ENCODE results near the gene AGAP1. TPM values are rescaled to one million over a fixed set of nuclear protein-coding genes. Genes with fewer than 3 reads are reported as not detected.

Gene AGAP1
- total RNA-seq, 1 experiment from 2014 or later, result 56.4 TPM

DNA sequence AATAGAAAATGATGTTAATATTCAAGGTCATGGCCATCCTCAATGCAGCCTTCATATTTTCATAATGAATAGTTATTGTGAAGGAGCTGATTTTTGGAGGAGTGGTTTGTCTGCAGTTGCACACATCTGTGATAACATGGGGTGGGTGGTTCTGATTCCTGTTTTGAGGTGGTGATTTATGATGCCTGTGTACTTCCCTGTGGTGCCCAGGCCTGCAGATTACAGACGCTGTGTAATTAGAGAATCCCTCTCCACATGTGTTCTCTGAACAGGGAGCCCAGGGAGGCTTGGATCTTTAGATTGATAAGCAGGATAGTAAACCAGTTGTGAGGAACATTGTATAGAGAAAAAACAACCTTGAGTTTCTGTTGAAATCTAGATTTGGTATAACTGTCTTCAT, 117.5 kb downstream of the AGAP1 start:
- H3K27ac Mint-ChIP-seq (ENCODE audit: unreplicated experiment), result no peak overlapping the region
- H3K4me1 Mint-ChIP-seq (ENCODE audit: low read depth, unreplicated experiment), result peaks cover 31% of the 10 kb centered on the region
- H3K27me3 Mint-ChIP-seq (ENCODE audit: unreplicated experiment), result no peaks in the 10 kb centered on the region
- no peak for DNase-seq
- BruUV-seq (replicated peaks), result no TSS peak
- H3K36me3 Mint-ChIP-seq (ENCODE audit: insufficient read depth, unreplicated experiment), result peaks cover 5% of the 10 kb centered on the region
- no peaks in the 10 kb centered on the region for H3K9me3 Mint-ChIP-seq (ENCODE audit: low read depth, unreplicated experiment)
- no peak overlapping the region for H3K4me3 Mint-ChIP-seq (ENCODE audit: low read depth, unreplicated experiment)
- CTCF ChIA-PET, result no interaction called here
- intact Hi-C loops (cut with micrococcal nuclease; ENCODE audit: unreplicated experiment), result no loop called here
- TF ChIP-seq, protein P1, sequence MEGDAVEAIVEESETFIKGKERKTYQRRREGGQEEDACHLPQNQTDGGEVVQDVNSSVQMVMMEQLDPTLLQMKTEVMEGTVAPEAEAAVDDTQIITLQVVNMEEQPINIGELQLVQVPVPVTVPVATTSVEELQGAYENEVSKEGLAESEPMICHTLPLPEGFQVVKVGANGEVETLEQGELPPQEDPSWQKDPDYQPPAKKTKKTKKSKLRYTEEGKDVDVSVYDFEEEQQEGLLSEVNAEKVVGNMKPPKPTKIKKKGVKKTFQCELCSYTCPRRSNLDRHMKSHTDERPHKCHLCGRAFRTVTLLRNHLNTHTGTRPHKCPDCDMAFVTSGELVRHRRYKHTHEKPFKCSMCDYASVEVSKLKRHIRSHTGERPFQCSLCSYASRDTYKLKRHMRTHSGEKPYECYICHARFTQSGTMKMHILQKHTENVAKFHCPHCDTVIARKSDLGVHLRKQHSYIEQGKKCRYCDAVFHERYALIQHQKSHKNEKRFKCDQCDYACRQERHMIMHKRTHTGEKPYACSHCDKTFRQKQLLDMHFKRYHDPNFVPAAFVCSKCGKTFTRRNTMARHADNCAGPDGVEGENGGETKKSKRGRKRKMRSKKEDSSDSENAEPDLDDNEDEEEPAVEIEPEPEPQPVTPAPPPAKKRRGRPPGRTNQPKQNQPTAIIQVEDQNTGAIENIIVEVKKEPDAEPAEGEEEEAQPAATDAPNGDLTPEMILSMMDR (IDR thresholded peaks at IDR 0.05; ENCODE audit: unreplicated experiment), result no peak

DNA sequence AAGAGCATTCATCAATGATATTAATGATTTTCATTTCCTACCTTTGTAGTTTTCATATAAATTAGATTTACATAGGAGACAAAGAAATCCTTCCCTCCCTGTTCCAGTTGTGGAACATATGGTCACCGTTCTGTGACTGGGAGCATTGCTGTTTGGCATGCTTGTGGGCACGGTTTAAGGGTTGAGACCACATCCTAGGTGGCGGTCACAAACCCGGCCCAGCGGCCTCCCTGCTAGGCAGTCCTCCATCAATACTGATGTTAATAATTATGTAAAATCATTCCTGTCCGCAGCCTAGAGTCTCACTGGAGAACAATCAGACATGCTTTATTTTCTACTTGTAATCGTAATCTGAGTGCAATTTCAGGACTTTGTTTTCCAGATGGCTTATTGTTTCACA, 117.9 kb downstream of the AGAP1 start:
- Mint-ChIP-seq H3K9me3 (ENCODE audit: low read depth, unreplicated experiment) (no peaks in the 10 kb centered on the region), H3K4me3 (ENCODE audit: low read depth, unreplicated experiment) (no peak overlapping the region), H3K36me3 (ENCODE audit: insufficient read depth, unreplicated experiment) (peaks cover 5% of the 10 kb centered on the region), H3K27ac (ENCODE audit: unreplicated experiment) (no peak overlapping the region), H3K27me3 (ENCODE audit: unreplicated experiment) (no peaks in the 10 kb centered on the region), H3K4me1 (ENCODE audit: low read depth, unreplicated experiment) (peaks cover 31% of the 10 kb centered on the region)
- CTCF ChIA-PET, result no interaction called here
- intact Hi-C loops (cut with micrococcal nuclease; ENCODE audit: unreplicated experiment), result no loop called here
- TF ChIP-seq, protein P1 (IDR thresholded peaks at IDR 0.05; ENCODE audit: unreplicated experiment), result no peak
- no TSS peak for BruUV-seq (replicated peaks)
- no peak for DNase-seq

DNA sequence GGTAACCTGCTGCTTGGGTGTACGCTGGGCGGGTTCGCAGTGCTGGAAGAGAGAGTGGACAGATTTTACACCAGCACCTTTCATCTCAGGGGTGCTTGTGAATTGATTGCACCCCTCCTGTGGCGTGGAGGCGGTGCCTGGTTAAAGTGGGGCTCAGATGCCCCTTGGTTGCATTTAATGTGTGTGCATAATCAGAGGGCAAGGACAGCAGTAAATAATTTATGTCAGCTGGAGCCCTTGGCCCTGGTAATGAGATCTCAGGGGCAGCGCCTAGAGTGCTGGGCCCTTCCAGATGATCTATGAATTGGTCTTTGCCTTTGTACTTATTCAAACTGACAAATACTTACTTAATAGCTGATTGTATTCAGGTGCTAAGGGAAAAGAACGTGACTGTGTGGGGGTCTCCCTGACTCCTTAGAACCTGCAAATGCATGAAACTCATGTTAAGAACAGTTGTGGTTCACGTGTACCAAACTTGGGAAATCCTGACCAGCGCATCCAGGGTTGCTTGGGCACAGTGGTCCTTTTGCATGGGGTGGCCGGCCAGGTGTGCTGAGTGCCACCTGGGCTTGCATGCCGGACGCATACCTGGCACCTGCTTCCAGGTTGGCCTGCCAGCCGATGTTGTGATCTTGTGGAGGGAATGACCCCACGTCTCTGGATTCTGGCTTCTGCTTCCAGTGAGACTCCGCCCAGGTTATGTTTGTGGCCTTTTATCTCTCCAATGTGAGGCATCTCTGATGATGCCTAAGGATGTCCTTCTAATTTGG, 118.5 kb downstream of the AGAP1 start:
- TF ChIP-seq, protein P1 (IDR thresholded peaks at IDR 0.05; ENCODE audit: unreplicated experiment), result no peak
- CTCF ChIA-PET, result no interaction called here
- H3K36me3 Mint-ChIP-seq (ENCODE audit: insufficient read depth, unreplicated experiment), result peaks cover 5% of the 10 kb centered on the region
- no peaks in the 10 kb centered on the region for H3K27me3 Mint-ChIP-seq (ENCODE audit: unreplicated experiment)
- DNase-seq, result no peak
- BruUV-seq (replicated peaks), result no TSS peak
- H3K27ac Mint-ChIP-seq (ENCODE audit: unreplicated experiment), result no peak overlapping the region
- no peaks in the 10 kb centered on the region for H3K9me3 Mint-ChIP-seq (ENCODE audit: low read depth, unreplicated experiment)
- no peak overlapping the region for H3K4me3 Mint-ChIP-seq (ENCODE audit: low read depth, unreplicated experiment)
- intact Hi-C loops (cut with micrococcal nuclease; ENCODE audit: unreplicated experiment), result no loop called here
- peaks cover 31% of the 10 kb centered on the region for H3K4me1 Mint-ChIP-seq (ENCODE audit: low read depth, unreplicated experiment)

DNA sequence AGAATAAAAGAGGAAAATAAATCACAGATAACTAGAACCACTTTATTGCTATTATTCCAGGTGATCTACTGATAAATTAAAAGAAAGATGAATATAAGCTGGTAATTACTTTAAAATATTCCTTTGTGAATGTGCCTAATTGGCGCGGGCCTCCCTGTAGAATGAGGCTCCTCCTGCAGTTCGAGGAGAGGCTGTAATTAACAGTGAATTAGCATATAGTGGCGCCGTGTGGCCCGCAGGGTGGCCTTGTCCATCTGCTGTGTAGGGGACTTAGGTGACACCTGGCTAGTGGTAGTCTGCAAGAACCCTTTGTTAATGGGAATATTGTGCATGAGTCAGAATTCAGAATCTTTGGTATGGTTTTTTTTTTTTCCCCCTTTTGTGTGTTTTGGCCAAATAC, 119.8 kb downstream of the AGAP1 start:
- H3K27ac Mint-ChIP-seq (ENCODE audit: unreplicated experiment), result no peak overlapping the region
- no peaks in the 10 kb centered on the region for H3K9me3 Mint-ChIP-seq (ENCODE audit: low read depth, unreplicated experiment)
- H3K4me3 Mint-ChIP-seq (ENCODE audit: low read depth, unreplicated experiment), result no peak overlapping the region
- CTCF ChIA-PET, result no interaction called here
- peaks cover 31% of the 10 kb centered on the region for H3K4me1 Mint-ChIP-seq (ENCODE audit: low read depth, unreplicated experiment)
- no TSS peak for BruUV-seq (replicated peaks)
- TF ChIP-seq, protein P1 (IDR thresholded peaks at IDR 0.05; ENCODE audit: unreplicated experiment), result no peak
- intact Hi-C loops (cut with micrococcal nuclease; ENCODE audit: unreplicated experiment), result no loop called here
- no peaks in the 10 kb centered on the region for H3K27me3 Mint-ChIP-seq (ENCODE audit: unreplicated experiment)
- H3K36me3 Mint-ChIP-seq (ENCODE audit: insufficient read depth, unreplicated experiment), result peaks cover 5% of the 10 kb centered on the region
- no peak for DNase-seq

Measured in Calu3 (cell line).